NCI-H1105 treated with DMSO at 0.1 percent for 48 hours (cell line): ENCODE measurements around the gene RPUSD3.
"Not testable (repeated sequence)": the region's sequence is repeated elsewhere in the genome, so short reads cannot be mapped to it uniquely, and the experiment has no call there.

ENCODE experiments used
- DNase-seq: peaks from one replicate; lab custom pipeline; 2025; lab: John Stamatoyannopoulos, UW

RPUSD3 gene

GRCh38 chr3:9865125-9865637 lies 21.4 kb upstream of the RPUSD3 start:
- DNase-seq, result not testable (repeated sequence)

GRCh38 chr3:9864200-9864927 lies 20.6 kb upstream of the RPUSD3 start:
- peak; percentile 39 for DNase-seq

GRCh38 chr3:9863058-9863772 lies 19.4 kb upstream of the RPUSD3 start:
- DNase-seq, result no peak

DNA sequence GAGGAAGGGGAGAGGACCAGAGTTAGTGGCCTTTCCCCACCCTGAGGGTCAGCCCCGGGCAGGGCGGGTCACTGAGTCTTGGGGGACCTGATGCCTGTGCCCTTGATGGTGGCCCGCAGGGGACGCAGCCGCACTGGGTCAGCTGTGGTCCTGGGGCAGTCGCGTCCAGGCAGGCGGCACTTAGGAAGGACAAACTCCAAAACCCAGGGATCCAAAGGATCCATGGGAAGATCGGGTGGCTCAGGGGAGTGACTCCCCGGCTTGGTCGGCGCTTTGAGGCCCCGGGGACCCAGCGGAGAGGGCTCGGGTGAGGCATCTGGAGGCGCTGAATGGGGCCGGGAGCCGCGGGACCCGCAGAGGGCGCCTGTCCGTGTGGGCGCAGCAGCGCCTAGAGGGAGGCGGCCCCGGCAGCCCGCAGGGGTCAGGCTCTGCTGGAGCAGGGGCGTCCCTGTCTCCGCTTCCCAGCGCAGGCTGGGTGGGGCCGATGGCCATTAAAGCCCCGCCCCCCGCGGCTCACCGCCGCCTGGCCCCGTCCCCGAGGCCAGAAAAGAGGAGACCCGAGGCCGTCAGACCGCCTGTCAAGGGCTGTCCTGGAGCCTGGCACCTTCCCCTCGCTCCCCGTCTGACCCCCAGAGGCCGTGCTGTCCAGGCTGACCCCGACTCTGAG lies 18.7 kb upstream of the RPUSD3 start:
- no peak for DNase-seq

- DNase-seq, result no peak
Observed at GRCh38 chr3:9861626-9862130, 17.9 kb upstream of the RPUSD3 start.

DNA sequence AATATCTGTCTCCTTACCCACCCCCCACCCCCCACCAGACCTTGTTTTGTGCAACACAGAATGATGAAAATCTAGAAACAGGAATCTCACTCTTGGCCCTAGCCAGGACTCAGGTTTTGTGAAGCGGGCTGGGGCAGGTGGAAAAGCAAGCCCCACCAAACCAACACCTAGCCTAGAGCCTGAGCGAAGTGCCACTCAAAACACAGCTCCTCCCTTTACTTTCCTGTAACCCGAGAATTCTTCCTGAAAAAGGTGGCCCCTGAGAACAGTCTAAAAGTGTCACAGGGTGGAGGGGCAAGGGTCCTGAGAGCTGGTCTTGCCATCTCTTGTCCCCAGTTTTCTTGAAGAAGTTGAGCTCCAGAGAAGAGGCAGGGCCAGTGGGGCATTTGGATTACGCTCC lies 17.4 kb upstream of the RPUSD3 start:
- DNase-seq, result no peak

DNA sequence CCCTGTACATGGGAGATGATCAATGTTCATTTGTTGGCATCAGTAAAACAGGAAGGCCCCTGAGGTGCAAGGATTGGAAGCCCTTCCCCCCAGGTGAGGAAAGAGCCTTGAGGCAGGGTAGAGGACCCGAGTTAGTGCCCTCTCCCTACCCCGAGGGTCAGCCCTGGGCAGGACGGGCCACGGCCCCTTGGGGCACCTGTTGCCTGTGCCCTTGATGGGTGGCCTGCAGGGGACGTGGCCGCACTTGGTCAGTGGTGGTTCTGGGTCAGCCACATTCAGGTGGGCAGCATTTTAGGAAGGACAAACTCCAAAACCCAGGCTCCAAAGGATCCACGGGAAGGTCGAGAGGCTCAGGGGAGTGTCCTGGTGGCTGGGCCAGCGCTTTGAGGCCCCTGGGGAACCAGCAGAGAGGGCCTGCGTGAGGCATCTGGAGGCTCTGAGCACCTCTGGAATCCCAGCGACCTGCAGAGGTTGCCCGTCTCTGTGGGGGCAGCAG lies 15.8 kb upstream of the RPUSD3 start:
- no peak for DNase-seq

DNA sequence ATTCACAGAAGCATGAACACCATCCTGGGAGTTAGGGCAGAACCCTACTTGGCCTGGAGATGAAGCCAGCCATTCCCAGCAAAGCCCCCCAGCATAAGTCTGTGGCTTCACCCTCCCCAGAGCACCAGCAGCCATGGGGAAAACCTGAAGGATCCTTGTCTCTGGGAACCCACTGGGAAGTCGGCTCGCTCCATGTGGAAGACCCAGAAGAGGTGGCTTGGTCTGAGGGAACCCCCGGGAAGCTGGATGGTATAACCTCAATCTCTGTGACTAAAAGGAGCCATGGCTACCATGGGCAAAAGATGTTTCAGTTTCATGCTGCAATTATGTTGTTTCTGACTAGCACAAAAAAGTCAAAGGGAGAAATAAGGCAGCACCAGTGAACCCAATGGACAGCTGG lies 11.8 kb upstream of the RPUSD3 start:
- no peak for DNase-seq

DNA sequence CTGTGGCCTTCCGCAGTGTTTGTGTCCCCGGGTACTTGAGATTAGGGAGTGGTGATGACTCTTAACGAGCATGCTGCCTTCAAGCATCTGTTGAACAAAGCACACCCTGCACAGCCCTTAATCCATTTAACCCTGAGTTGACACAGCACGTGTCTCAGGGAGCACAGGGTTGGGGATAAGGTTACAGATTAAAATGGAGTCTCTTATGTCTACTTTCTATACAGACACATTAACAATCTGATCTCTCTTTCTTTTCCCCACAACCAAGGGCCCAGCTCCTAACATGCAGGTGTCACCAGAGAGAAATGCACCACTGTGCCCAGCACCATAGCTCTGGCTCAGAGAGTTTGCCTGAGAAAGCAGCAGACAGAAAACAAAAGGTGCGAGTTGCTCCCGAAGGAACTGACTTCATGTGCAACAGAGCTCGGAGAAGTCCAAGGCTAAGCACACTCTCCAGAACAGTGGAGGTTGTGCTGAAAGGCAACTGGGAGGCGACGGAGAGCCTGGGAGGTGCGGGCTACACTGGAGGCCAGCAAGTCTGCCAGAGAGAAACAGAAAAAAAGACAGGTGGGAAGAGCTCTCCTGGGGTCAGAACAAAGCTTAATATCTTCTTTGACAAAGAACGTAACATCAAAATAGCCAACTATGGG lies 10.6 kb upstream of the RPUSD3 start:
- DNase-seq, result not testable (repeated sequence)

DNA sequence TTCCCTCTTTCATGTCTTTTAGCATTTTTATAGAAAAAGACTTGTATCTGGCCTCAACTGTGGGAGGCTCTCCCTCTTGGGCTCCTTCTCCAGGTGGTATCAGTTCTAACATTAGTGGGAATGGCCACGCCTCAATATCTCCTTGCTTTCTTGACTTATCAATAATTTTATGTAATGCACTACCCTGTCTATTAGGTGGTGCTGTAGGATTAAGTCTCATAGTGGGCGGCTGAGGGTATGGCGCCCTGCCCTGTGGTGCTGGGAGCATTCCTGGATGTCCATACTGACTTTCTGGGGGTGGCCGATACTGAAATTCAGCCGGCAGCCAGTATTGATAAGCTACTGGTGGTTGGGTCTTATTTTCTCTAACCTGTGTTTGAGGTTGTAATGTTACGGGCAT lies 8.7 kb upstream of the RPUSD3 start:
- no peak for DNase-seq

DNA sequence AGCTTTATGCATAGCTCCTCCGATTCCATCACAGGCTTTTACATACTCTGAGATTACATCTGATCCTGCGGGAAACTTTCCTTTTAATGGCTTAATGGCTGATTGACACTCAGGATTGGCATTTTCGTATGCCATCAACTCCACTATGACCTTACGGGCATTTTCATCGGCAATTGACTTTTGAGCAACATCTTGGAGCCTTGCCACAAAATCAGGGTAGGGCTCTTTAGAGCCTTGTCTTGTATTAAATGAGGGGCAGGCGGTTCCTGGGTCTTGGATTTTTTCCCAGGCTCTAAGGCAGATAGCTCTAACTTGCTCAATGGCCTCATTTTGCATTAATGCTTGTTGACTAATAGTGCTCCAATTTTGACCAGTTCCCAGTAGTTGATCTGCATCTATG lies 8.1 kb upstream of the RPUSD3 start:
- not testable (repeated sequence) for DNase-seq

- DNase-seq, result not testable (repeated sequence)
Observed at GRCh38 chr3:9851383-9851782, 7.6 kb upstream of the RPUSD3 start.

DNA sequence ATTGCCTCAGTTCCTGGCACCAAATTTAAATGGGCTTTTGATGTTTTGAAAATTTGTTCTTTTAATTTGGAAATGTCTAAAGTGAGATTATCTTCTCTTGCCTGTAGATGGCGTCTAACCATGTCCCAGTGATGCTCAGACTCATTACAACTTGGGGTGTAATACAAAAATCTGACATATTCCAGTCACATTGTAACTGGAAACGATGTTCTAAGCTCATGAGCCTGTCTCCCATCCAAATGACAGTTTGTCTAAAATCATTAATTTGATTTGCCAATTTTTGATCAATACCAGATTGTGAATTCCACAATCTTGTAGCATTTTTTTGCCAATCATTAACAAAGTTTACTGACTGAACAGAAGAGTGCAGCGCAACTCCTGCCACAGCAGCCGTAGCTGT lies 5.1 kb upstream of the RPUSD3 start:
- not testable (repeated sequence) for DNase-seq

- DNase-seq, result not testable (repeated sequence)
Observed at GRCh38 chr3:9847870-9848269, 4.1 kb upstream of the RPUSD3 start.

GRCh38 chr3:9846931-9847488 lies 3.2 kb upstream of the RPUSD3 start:
- no peak for DNase-seq

- DNase-seq, result no peak
Observed at GRCh38 chr3:9846231-9846630, 2.4 kb upstream of the RPUSD3 start.

- no peak for DNase-seq
Observed at GRCh38 chr3:9841015-9841414, 2.8 kb downstream of the RPUSD3 start.

DNA sequence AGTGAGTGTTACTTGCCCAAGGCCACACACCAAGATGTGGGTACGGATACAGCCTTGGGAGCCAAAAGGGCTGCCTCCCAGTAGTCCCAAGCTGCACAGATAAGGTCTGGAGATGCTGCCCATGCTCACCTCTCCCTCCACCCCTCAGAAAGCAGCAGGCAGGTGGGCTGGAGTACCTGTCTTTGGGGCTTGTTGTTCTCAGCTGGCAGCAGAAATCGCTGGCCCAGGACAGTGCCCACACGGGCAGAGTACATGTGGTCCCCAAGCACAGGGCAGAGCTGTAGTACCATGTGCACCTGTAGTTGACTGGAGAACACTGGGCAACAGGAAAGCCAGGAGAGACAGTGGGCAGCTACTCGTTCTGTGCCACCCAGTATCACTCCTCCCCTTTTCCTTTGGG lies 5.0 kb downstream of the RPUSD3 start:
- DNase-seq, result no peak

GRCh38 chr3:9837701-9838582 lies 5.9 kb downstream of the RPUSD3 start:
- no peak for DNase-seq

DNA sequence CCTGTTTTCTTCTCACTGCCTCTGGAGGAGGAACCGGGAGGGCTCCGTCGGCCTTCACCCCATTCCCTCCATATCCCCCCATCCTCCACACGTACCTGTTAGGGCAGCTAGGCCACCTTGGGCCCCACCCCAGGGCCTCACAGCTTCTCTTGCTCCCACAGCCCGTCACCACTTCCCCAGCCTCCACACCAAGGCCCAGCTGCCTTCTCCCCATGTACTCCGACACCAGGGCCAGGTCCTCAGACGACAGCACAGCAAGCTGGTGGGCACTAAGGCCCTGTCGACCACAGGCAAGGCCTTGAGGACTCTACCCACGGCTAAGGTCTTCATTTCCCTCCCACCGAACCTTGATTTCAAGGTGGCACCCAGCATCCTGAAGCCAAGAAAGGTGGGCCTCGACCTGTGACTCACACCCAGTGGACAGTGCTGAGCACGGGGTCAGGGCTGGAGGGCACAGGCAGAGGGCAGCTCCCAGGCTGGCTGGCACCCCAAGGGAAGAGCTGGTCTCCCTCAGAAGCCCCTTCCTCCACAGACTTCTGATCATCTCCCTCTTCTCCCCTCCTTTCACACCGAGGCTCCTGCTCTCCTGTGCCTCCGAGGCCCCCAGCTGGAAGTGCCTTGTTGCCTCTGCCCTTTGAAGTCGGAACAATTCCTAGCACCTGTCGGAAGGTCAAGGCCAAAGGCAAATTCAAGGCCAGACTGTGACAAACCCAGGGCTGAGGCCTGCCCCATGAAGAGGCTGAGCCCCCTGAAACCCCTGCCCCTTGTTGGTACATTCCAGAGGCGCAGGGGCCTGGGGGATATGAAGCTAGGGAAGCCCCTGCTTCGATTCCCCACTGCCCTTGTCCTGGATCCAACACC lies 9.1 kb downstream of the RPUSD3 start:
- no peak for DNase-seq
